Fibroblast of lung (primary cell): Measurements from ENCODE around the gene TRAF2. TPM values are rescaled to one million over a fixed set of nuclear protein-coding genes. Genes with fewer than 3 reads are reported as not detected.

Experiments used
- DNase-seq, 2 donors: peaks; one replicate each; pipeline versions ENCODE4 v3.0.0 to v3.0.0-alpha.2; 2010; ENCODE audit warnings: low read depth in 2 of 2
- H2AFZ ChIP-seq: 2 replicates; pipeline ENCODE4 v1.5.1; 2012; ENCODE audit warnings: low read length, control low read depth, inconsistent platforms
- H3K27ac ChIP-seq: 2 replicates; pipeline ENCODE4 v1.5.1; 2011; ENCODE audit warnings: low read length, control low read depth; ENCODE audit not compliant: insufficient read depth
- H3K27me3 ChIP-seq: 2 replicates; pipeline ENCODE4 v1.5.1; 2011; ENCODE audit warnings: mild to moderate bottlenecking, low read length; ENCODE audit not compliant: control insufficient read depth, insufficient read depth
- H3K36me3 ChIP-seq: 2 replicates; pipeline ENCODE4 v1.5.1; 2011; ENCODE audit warnings: low read length; ENCODE audit not compliant: control insufficient read depth, insufficient read depth
- H3K4me1 ChIP-seq: 2 replicates; pipeline ENCODE4 v1.5.1; 2011; ENCODE audit warnings: low read length; ENCODE audit not compliant: control insufficient read depth, insufficient read depth; ENCODE audit errors: extremely low read depth
- H3K4me2 ChIP-seq: 2 replicates; pipeline ENCODE4 v1.5.1; 2011; ENCODE audit warnings: low read length, control low read depth; ENCODE audit not compliant: insufficient read depth; ENCODE audit errors: extremely low read depth
- H3K4me3 ChIP-seq, 4 experiments: fragments of 200-600 bp in 1 of 4; sonication (generic) in 1 of 4; replicated peaks in 1 of 4; 2 replicates each; pipeline ENCODE4 v1.5.1; 2011 to 2016; ENCODE audit warnings: low read length in 4 of 4, low read depth in 3 of 4, mild to moderate bottlenecking in 3 of 4, control low read depth in 2 of 4, inconsistent platforms in 1 of 4, mixed read lengths in 1 of 4; ENCODE audit not compliant: insufficient read depth in 1 of 4; ENCODE audit errors: control extremely low read depth in 1 of 4
- H3K79me2 ChIP-seq: 2 replicates; pipeline ENCODE4 v1.5.1; 2012; ENCODE audit warnings: mild to moderate bottlenecking, low read length, inconsistent platforms; ENCODE audit not compliant: control insufficient read depth, insufficient read depth
- H3K9ac ChIP-seq: 2 replicates; pipeline ENCODE4 v1.5.1; 2011; ENCODE audit warnings: mild to moderate bottlenecking, low read length, control low read depth; ENCODE audit not compliant: insufficient read depth
- H3K9me3 ChIP-seq: 2 replicates; pipeline ENCODE4 v1.5.1; 2012; ENCODE audit warnings: low read depth, low read length; ENCODE audit not compliant: control insufficient read depth, insufficient read depth
- H4K20me1 ChIP-seq: 2 replicates; pipeline ENCODE4 v1.5.1; 2011; ENCODE audit warnings: low read length; ENCODE audit not compliant: control insufficient read depth, insufficient read depth; ENCODE audit errors: extremely low read depth
- EZH2 ChIP-seq: IDR thresholded peaks from 2 replicates; pipeline ENCODE4 v1.5.1; 2012; ENCODE audit warnings: low read length, control low read depth, mild to moderate bottlenecking; ENCODE audit errors: missing control alignments
- polyA plus RNA-seq, 2 donors: library from polyadenylated mRNA; depleted of rRNA in 1 of 2; stranded (reverse) in 1 of 2; unstranded in 1 of 2; fragments of >200 nt; gene quantifications; 2 replicates each; pipeline ENCODE4 v1.2.1, GENCODE V29; 2011 to 2012; ENCODE audit warnings: missing spikeins in 1 of 2
- total RNA-seq: library from RNA; depleted of rRNA; stranded (reverse); fragments of >200 nt; gene quantifications from 2 replicates; pipeline ENCODE4 v1.2.1, GENCODE V29; 2014
- TF ChIP-seq, protein P1 (sequence below), 2 donors: IDR thresholded peaks in 1 of 2; conservative IDR thresholded peaks in 1 of 2; 1 replicate in 1 of 2; 2 replicates in 1 of 2; pipeline ENCODE4 v1.5.1; 2011 to 2012; ENCODE audit warnings: low read length in 2 of 2, control low read depth in 1 of 2, inconsistent platforms in 1 of 2, low read depth in 1 of 2, mild to moderate bottlenecking in 1 of 2

The TRAF2 gene
- total and polyA plus RNA-seq, 2 donors (not counting 1 experiment from before 2014, with no cell fraction given): 3.7 to 8.4 TPM

DNA sequence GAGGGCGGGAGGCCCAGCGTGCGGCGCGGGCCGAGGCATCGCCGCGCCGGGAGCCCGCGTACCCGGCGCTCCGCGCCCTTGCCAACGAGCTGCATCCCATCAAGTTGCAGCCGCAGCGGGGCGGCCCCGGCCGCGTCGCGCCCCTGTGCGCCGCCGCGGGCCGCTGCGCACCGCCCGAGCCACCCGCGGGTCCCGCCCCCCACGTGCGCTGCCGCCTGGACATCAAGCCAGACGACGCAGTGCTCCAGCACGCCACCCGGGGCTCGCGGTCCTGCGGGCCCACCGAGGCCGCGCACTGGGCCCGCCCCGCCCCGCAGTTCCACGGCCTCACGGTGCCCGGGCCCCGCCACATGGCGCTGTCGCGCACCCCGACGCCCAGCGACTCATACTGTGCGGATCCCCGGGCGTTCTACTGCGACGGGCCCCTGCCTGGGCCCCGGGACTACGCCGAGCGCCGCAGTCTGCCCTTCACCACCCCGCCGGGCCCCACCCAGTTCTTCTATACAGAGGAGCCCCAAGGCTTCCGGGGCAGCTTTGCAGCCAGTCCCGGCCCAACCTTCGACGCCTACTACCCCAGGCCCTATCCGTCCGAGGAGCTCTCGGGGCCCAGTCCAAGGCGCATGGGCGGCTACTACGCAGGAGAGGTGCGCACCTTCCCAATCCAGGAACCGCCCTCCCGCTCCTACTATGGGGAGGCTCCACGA is 41.4 kb upstream of the TRAF2 start:
- Histone ChIP-seq H3K27ac (no peak overlapping the region), H2AFZ (no peak overlapping the region)

DNA sequence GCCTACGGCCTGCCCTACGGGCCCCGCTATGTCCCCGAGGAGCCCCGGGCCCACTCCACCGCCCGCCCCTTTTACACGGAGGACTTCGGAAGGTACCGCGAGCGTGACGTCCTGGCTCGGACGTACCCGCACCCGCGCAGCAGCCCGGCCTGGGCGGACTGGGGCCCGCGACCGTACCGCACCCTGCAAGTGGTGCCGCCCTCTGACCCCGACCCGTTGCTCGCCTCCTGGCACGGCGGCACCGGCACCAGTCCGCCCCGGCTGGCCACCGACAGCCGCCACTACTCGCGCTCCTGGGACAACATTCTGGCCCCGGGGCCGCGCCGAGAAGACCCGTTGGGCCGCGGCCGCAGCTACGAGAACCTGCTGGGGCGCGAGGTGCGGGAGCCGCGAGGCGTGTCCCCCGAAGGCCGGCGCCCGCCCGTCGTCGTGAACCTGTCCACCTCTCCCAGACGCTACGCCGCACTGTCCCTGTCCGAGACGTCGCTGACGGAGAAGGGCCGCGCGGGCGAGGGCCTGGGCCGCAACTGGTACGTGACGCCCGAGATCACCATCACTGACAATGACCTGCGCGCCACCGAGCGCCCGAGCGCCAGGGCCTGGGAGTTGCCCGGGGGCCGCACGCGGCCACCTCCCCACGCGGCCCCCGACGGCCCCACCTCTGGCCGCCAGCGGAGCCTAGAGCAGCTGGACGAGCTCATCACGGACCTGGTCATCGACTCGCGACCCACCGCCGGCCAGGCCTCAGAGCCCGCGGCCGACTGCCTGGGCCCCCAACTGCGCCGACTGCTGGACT is 40.7 kb upstream of the TRAF2 start:
- Histone ChIP-seq H3K4me3 (no peak overlapping the region), H3K9me3 (no peaks in the 10 kb centered on the region), H3K27me3 (peaks cover 24% of the 10 kb centered on the region), H3K4me2 (no peak overlapping the region), H3K27ac (no peak overlapping the region), H3K4me1 (peaks cover 13% of the 10 kb centered on the region), H3K79me2 (no peaks in the 10 kb centered on the region), H4K20me1 (no peaks in the 10 kb centered on the region), H3K36me3 (peaks cover 3% of the 10 kb centered on the region), H3K9ac (no peak overlapping the region), H2AFZ (no peak overlapping the region)
- TF ChIP-seq EZH2: no peak
- TF ChIP-seq, protein P1, sequence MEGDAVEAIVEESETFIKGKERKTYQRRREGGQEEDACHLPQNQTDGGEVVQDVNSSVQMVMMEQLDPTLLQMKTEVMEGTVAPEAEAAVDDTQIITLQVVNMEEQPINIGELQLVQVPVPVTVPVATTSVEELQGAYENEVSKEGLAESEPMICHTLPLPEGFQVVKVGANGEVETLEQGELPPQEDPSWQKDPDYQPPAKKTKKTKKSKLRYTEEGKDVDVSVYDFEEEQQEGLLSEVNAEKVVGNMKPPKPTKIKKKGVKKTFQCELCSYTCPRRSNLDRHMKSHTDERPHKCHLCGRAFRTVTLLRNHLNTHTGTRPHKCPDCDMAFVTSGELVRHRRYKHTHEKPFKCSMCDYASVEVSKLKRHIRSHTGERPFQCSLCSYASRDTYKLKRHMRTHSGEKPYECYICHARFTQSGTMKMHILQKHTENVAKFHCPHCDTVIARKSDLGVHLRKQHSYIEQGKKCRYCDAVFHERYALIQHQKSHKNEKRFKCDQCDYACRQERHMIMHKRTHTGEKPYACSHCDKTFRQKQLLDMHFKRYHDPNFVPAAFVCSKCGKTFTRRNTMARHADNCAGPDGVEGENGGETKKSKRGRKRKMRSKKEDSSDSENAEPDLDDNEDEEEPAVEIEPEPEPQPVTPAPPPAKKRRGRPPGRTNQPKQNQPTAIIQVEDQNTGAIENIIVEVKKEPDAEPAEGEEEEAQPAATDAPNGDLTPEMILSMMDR (conservative IDR thresholded peaks at IDR 0.05 in 1 of 2, IDR thresholded peaks at IDR 0.05 in 1 of 2; ENCODE audit: low read depth in 1 of 2, low read length in 2 of 2): no peak
- no peak for DNase-seq

More for the DNA sequence above, 41.4 kb upstream of the TRAF2 start:
- DNase-seq: no peak
- Histone ChIP-seq H3K9me3 (no peaks in the 10 kb centered on the region), H4K20me1 (no peaks in the 10 kb centered on the region), H3K4me2 (no peak overlapping the region), H3K79me2 (no peaks in the 10 kb centered on the region), H3K4me1 (peaks cover 10% of the 10 kb centered on the region), H3K4me3 (no peak overlapping the region), H3K36me3 (peaks cover 3% of the 10 kb centered on the region), H3K9ac (no peak overlapping the region), H3K27me3 (peaks cover 24% of the 10 kb centered on the region)
- TF ChIP-seq, protein P1 (conservative IDR thresholded peaks at IDR 0.05 in 1 of 2, IDR thresholded peaks at IDR 0.05 in 1 of 2; ENCODE audit: low read depth in 1 of 2, low read length in 2 of 2): no peak
- no peak for TF ChIP-seq EZH2

DNA sequence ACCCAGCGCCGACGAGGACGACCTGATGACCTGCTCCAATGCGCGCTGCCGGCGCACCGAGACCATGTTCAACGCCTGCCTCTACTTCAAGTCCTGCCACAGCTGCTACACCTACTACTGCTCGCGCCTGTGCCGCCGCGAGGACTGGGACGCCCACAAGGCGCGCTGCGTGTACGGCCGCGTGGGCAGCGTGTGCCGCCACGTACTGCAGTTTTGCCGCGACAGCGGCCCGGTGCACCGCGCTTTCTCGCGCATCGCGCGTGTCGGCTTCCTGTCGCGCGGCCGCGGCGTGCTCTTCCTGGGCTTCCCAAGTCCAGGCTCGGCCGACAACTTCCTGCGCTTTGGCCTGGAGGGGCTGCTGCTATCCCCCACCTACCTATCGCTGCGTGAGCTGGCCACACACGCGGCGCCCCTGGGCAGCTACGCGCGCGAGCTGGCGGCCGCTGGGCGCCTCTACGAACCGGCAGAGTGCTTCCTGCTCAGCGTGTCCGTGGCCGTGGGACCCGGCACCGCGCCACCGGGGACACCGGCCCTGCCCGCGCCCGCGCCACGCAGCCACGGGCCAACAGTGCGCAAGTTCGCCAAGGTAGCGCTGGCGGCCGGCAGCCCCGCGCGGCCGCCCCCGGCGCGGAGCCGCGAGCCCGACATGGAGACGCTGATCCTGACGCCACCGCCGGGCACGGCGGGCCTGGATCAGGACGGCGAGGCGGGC is 39.8 kb upstream of the TRAF2 start:
- Histone ChIP-seq H3K27me3 (peaks cover 24% of the 10 kb centered on the region), H2AFZ (no peak overlapping the region), H3K4me2 (no peak overlapping the region), H3K36me3 (peaks cover 10% of the 10 kb centered on the region), H3K4me1 (peaks cover 8% of the 10 kb centered on the region), H3K27ac (no peak overlapping the region), H3K9ac (no peak overlapping the region), H3K9me3 (no peaks in the 10 kb centered on the region), H3K4me3 (no peak overlapping the region), H4K20me1 (no peaks in the 10 kb centered on the region), H3K79me2 (no peaks in the 10 kb centered on the region)
- TF ChIP-seq, protein P1 (conservative IDR thresholded peaks at IDR 0.05 in 1 of 2, IDR thresholded peaks at IDR 0.05 in 1 of 2; ENCODE audit: low read depth in 1 of 2, low read length in 2 of 2): no peak
- peak; percentile 97 for TF ChIP-seq EZH2
- no peak for DNase-seq
